ENCODE data around the gene OR14A16. TPM values are rescaled to one million over a fixed set of nuclear protein-coding genes. Genes with fewer than 3 reads are reported as not detected.
A peak's percentile ranks its signal among the peaks of the same experiment; 100 is the strongest.

OR14A16 gene
- total RNA-seq = not detected
- not detected for polyA plus RNA-seq
- long read RNA-seq, donor 1 = 0 reads
- long read RNA-seq, donor 2 = 0 reads

- WGBS, 2 donors = 48 to 52% methylated on average over 6 of the region's 6 CpGs
- no peak for ATAC-seq (ENCODE audit: low FRiP score)
- Histone ChIP-seq H3K36me3 (ENCODE audit: control insufficient read depth in 1 of 2, insufficient read depth in 2 of 2, low read length in 1 of 2) (no peaks in the 10 kb centered on the region), H3K4me3 (ENCODE audit: low read length in 2 of 2) (no peak within 1 kb of the TSS), H3K27me3 (ENCODE audit: control insufficient read depth in 1 of 2, insufficient read depth in 2 of 2, low read length in 1 of 2) (no peaks in the 10 kb centered on the region), H3K4me1 (ENCODE audit: control insufficient read depth in 1 of 2, insufficient read depth in 2 of 2, low read length in 2 of 2) (no peaks in the 10 kb centered on the region), H3K9me3 (ENCODE audit: control insufficient read depth, low read length) (no peaks in the 10 kb centered on the region), H3K27ac (ENCODE audit: low read depth in 1 of 2, low read length in 2 of 2) (no peak within 1 kb of the TSS)
- intact Hi-C loops (cut with DNase I) = no loop called here
- DNase-seq = no peak
Measured at GRCh38 chr1:247824023-247824422, at the start of gene OR14A16. Gene OR14A16, minus strand, starts transcription at chr1:247824119. Its CDS starts 8,390 bp downstream, at chr1:247815729.

GRCh38 chr1:247865416-247865815 lies 41.5 kb upstream of the OR14A16 start:
- Histone ChIP-seq H3K27me3 (ENCODE audit: control insufficient read depth in 1 of 2, insufficient read depth in 2 of 2, low read length in 1 of 2) (no peaks in the 10 kb centered on the region), H3K36me3 (ENCODE audit: control insufficient read depth in 1 of 2, insufficient read depth in 2 of 2, low read length in 1 of 2) (no peaks in the 10 kb centered on the region), H3K4me3 (ENCODE audit: low read length in 2 of 2) (no peak overlapping the region), H3K4me1 (ENCODE audit: control insufficient read depth in 1 of 2, insufficient read depth in 2 of 2, low read length in 2 of 2) (no peaks in the 10 kb centered on the region), H3K27ac (ENCODE audit: low read depth in 1 of 2, low read length in 2 of 2) (no peak overlapping the region), H3K9me3 (ENCODE audit: control insufficient read depth, low read length) (peaks cover 3% of the 10 kb centered on the region)
- DNase-seq = no peak
- WGBS, 2 donors = 39 to 53% methylated on average over 6 of the region's 6 CpGs
- intact Hi-C loops (cut with DNase I) = no loop called here
- no peak for ATAC-seq (ENCODE audit: low FRiP score)

- 85 to 86% methylated on average over 17 of the region's 17 CpGs for WGBS, 2 donors
Measured at GRCh38 chr1:247864644-247865043, 40.7 kb upstream of the OR14A16 start.

GRCh38 chr1:247862756-247863155 lies 38.8 kb upstream of the OR14A16 start:
- no peaks in the 10 kb centered on the region for H3K4me1 ChIP-seq (ENCODE audit: control insufficient read depth in 1 of 2, insufficient read depth in 2 of 2, low read length in 2 of 2)
- 70 to 77% methylated on average over 4 of the region's 4 CpGs for WGBS, 2 donors
- no peaks in the 10 kb centered on the region for H3K27me3 ChIP-seq (ENCODE audit: control insufficient read depth in 1 of 2, insufficient read depth in 2 of 2, low read length in 1 of 2)
- intact Hi-C loops (cut with DNase I) = no loop called here
- no peak for DNase-seq
- no peaks in the 10 kb centered on the region for H3K9me3 ChIP-seq (ENCODE audit: control insufficient read depth, low read length)
- H3K36me3 ChIP-seq (ENCODE audit: control insufficient read depth in 1 of 2, insufficient read depth in 2 of 2, low read length in 1 of 2) = no peaks in the 10 kb centered on the region
- no peak for ATAC-seq (ENCODE audit: low FRiP score)
- no peak overlapping the region for H3K4me3 ChIP-seq (ENCODE audit: low read length in 2 of 2)
- no peak overlapping the region for H3K27ac ChIP-seq (ENCODE audit: low read depth in 1 of 2, low read length in 2 of 2)

More at GRCh38 chr1:247864644-247865043, 40.7 kb upstream of the OR14A16 start:
- Histone ChIP-seq H3K4me3 (ENCODE audit: low read length in 2 of 2) (no peak overlapping the region), H3K9me3 (ENCODE audit: control insufficient read depth, low read length) (peaks cover 1% of the 10 kb centered on the region), H3K27me3 (ENCODE audit: control insufficient read depth in 1 of 2, insufficient read depth in 2 of 2, low read length in 1 of 2) (no peaks in the 10 kb centered on the region), H3K36me3 (ENCODE audit: control insufficient read depth in 1 of 2, insufficient read depth in 2 of 2, low read length in 1 of 2) (no peaks in the 10 kb centered on the region), H3K27ac (ENCODE audit: low read depth in 1 of 2, low read length in 2 of 2) (no peak overlapping the region), H3K4me1 (ENCODE audit: control insufficient read depth in 1 of 2, insufficient read depth in 2 of 2, low read length in 2 of 2) (no peaks in the 10 kb centered on the region)
- no peak for DNase-seq
- ATAC-seq (ENCODE audit: low FRiP score) = no peak
- intact Hi-C loops (cut with DNase I) = no loop called here

- intact Hi-C loops (cut with DNase I) = no loop called here
- Histone ChIP-seq H3K9me3 (ENCODE audit: control insufficient read depth, low read length) (peaks cover 2% of the 10 kb centered on the region), H3K36me3 (ENCODE audit: control insufficient read depth in 1 of 2, insufficient read depth in 2 of 2, low read length in 1 of 2) (no peaks in the 10 kb centered on the region), H3K27ac (ENCODE audit: low read depth in 1 of 2, low read length in 2 of 2) (no peak overlapping the region), H3K27me3 (ENCODE audit: control insufficient read depth in 1 of 2, insufficient read depth in 2 of 2, low read length in 1 of 2) (no peaks in the 10 kb centered on the region), H3K4me1 (ENCODE audit: control insufficient read depth in 1 of 2, insufficient read depth in 2 of 2, low read length in 2 of 2) (no peaks in the 10 kb centered on the region), H3K4me3 (ENCODE audit: low read length in 2 of 2) (no peak overlapping the region)
- 41 to 47% methylated on average over 15 of the region's 15 CpGs for WGBS, 2 donors
- ATAC-seq (ENCODE audit: low FRiP score) = no peak
- DNase-seq = no peak
Measured at GRCh38 chr1:247857985-247858619, 34.2 kb upstream of the OR14A16 start.

GRCh38 chr1:247857069-247857984 lies 33.4 kb upstream of the OR14A16 start, which contains the start of gene TRIM58:
Gene TRIM58, plus strand, starts transcription at chr1:247857187. Its CDS starts 60 bp downstream, at chr1:247857247.
- H3K4me1 ChIP-seq (ENCODE audit: control insufficient read depth in 1 of 2, insufficient read depth in 2 of 2, low read length in 2 of 2) = no peaks in the 10 kb centered on the region
- H3K27me3 ChIP-seq (ENCODE audit: control insufficient read depth in 1 of 2, insufficient read depth in 2 of 2, low read length in 1 of 2) = no peaks in the 10 kb centered on the region
- peaks cover 2% of the 10 kb centered on the region for H3K9me3 ChIP-seq (ENCODE audit: control insufficient read depth, low read length)
- WGBS, 2 donors = 2% methylated on average over 52 to 109 of the region's 109 CpGs
- no peaks in the 10 kb centered on the region for H3K36me3 ChIP-seq (ENCODE audit: control insufficient read depth in 1 of 2, insufficient read depth in 2 of 2, low read length in 1 of 2)
- H3K27ac ChIP-seq (ENCODE audit: low read depth in 1 of 2, low read length in 2 of 2) = no peak within 1 kb of the TSS
- DNase-seq (peak in 1 of 2 donors; percentile 50), ATAC-seq (ENCODE audit: low FRiP score) (peak; percentile 31)
- no peak within 1 kb of the TSS for H3K4me3 ChIP-seq (ENCODE audit: low read length in 2 of 2)
- intact Hi-C loops (cut with DNase I) = no loop called here

- ATAC-seq (ENCODE audit: low FRiP score) = no peak
- no peaks in the 10 kb centered on the region for H3K4me1 ChIP-seq (ENCODE audit: control insufficient read depth in 1 of 2, insufficient read depth in 2 of 2, low read length in 2 of 2)
- intact Hi-C loops (cut with DNase I) = no loop called here
- DNase-seq = no peak
- H3K9me3 ChIP-seq (ENCODE audit: control insufficient read depth, low read length) = peaks cover 2% of the 10 kb centered on the region
- no peaks in the 10 kb centered on the region for H3K27me3 ChIP-seq (ENCODE audit: control insufficient read depth in 1 of 2, insufficient read depth in 2 of 2, low read length in 1 of 2)
- H3K4me3 ChIP-seq (ENCODE audit: low read length in 2 of 2) = no peak overlapping the region
- 79 to 81% methylated on average over 4 of the region's 4 CpGs for WGBS, 2 donors
- no peak overlapping the region for H3K27ac ChIP-seq (ENCODE audit: low read depth in 1 of 2, low read length in 2 of 2)
- no peaks in the 10 kb centered on the region for H3K36me3 ChIP-seq (ENCODE audit: control insufficient read depth in 1 of 2, insufficient read depth in 2 of 2, low read length in 1 of 2)
Measured at GRCh38 chr1:247855911-247856310, 32.0 kb upstream of the OR14A16 start.

GRCh38 chr1:247854899-247855545 lies 31.1 kb upstream of the OR14A16 start:
- no peak for ATAC-seq (ENCODE audit: low FRiP score)
- H3K27ac ChIP-seq (ENCODE audit: low read depth in 1 of 2, low read length in 2 of 2) = no peak overlapping the region
- peaks cover 2% of the 10 kb centered on the region for H3K9me3 ChIP-seq (ENCODE audit: control insufficient read depth, low read length)
- DNase-seq = no peak
- H3K4me3 ChIP-seq (ENCODE audit: low read length in 2 of 2) = no peak overlapping the region
- no peaks in the 10 kb centered on the region for H3K4me1 ChIP-seq (ENCODE audit: control insufficient read depth in 1 of 2, insufficient read depth in 2 of 2, low read length in 2 of 2)
- no peaks in the 10 kb centered on the region for H3K36me3 ChIP-seq (ENCODE audit: control insufficient read depth in 1 of 2, insufficient read depth in 2 of 2, low read length in 1 of 2)
- no peaks in the 10 kb centered on the region for H3K27me3 ChIP-seq (ENCODE audit: control insufficient read depth in 1 of 2, insufficient read depth in 2 of 2, low read length in 1 of 2)
- intact Hi-C loops (cut with DNase I) = no loop called here
- WGBS, 2 donors = 80 to 83% methylated on average over 14 of the region's 14 CpGs
